Omental fat pad (tissue), 4 donors: Measurements from ENCODE around the gene MTO1. TPM values are rescaled to one million over a fixed set of nuclear protein-coding genes. Genes with fewer than 3 reads are reported as not detected.
"Not testable (repeated sequence)": the region's sequence is repeated elsewhere in the genome, so short reads cannot be mapped to it uniquely, and the experiment has no call there.

Experiments used
- ATAC-seq: fragments of 150-250 bp; one replicate; pipeline ENCODE4 v1.9.1; 2016; ENCODE audit warnings: mild to moderate bottlenecking, moderate library complexity; ENCODE audit not compliant: low FRiP score
- DNase-seq: peaks from one replicate; pipeline ENCODE4 v3.0.0-alpha.2; 2019; ENCODE audit warnings: low spot score
- total RNA-seq, 4 donors: library from RNA; depleted of rRNA; stranded (reverse); fragments of >200 nt; gene quantifications; one replicate each; pipeline ENCODE4 v1.1.0, GENCODE V29; 2016
- TF ChIP-seq, protein P1 (sequence below), 3 donors: fragments of 450-650 bp; IDR thresholded peaks; one replicate each; pipeline ENCODE4 v1.5.1; 2016 to 2017; ENCODE audit warnings: antibody characterized with exemption in 3 of 3, mild to moderate bottlenecking in 3 of 3, moderate library complexity in 2 of 3

MTO1 gene
- total RNA-seq, 4 donors from 2014 or later = 17.7 to 24.7 (median 20.7) TPM

DNA sequence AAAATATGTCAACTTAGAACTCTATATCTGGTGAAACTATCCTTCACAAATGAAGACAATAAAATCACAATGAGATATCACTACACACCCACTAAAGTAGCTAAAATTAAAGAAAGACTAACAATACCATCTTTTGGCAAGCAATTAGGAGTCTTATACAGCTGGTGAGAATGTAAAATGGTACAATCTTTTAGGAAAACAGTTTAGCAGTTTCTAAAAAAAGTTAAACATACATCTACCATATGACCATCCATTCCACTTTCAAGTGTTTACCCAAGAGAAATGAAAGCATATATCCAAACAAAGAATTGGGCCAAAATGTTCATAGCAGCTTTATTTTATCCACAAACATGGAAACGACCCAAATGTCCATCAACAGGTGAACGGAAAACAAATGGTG is 73.1 kb downstream of the MTO1 start:
- DNase-seq (no peak), ATAC-seq (no peak)
- TF ChIP-seq, protein P1, sequence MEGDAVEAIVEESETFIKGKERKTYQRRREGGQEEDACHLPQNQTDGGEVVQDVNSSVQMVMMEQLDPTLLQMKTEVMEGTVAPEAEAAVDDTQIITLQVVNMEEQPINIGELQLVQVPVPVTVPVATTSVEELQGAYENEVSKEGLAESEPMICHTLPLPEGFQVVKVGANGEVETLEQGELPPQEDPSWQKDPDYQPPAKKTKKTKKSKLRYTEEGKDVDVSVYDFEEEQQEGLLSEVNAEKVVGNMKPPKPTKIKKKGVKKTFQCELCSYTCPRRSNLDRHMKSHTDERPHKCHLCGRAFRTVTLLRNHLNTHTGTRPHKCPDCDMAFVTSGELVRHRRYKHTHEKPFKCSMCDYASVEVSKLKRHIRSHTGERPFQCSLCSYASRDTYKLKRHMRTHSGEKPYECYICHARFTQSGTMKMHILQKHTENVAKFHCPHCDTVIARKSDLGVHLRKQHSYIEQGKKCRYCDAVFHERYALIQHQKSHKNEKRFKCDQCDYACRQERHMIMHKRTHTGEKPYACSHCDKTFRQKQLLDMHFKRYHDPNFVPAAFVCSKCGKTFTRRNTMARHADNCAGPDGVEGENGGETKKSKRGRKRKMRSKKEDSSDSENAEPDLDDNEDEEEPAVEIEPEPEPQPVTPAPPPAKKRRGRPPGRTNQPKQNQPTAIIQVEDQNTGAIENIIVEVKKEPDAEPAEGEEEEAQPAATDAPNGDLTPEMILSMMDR (IDR thresholded peaks at IDR 0.05) = no peak

DNA sequence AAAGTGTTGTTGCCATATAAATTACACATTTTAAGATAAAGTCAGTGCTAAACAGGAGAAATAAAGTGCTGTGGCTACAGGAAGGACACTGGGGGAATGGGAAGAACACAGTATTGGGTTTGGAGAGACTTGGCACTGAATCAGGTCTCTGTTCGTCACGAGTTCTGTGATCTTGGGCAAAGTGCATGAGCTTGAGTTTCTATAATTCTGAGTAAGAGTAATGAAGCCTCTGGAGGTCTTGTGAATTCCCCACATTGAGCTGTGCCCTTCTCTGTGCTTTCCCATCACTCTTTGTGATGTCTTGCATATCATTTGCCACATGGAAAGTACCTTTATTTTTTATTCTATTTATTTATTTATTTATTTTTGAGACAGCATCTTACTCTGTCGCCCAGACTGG is 76.1 kb downstream of the MTO1 start:
- ATAC-seq (no peak), DNase-seq (no peak)
- TF ChIP-seq, protein P1 (IDR thresholded peaks at IDR 0.05) = no peak

DNA sequence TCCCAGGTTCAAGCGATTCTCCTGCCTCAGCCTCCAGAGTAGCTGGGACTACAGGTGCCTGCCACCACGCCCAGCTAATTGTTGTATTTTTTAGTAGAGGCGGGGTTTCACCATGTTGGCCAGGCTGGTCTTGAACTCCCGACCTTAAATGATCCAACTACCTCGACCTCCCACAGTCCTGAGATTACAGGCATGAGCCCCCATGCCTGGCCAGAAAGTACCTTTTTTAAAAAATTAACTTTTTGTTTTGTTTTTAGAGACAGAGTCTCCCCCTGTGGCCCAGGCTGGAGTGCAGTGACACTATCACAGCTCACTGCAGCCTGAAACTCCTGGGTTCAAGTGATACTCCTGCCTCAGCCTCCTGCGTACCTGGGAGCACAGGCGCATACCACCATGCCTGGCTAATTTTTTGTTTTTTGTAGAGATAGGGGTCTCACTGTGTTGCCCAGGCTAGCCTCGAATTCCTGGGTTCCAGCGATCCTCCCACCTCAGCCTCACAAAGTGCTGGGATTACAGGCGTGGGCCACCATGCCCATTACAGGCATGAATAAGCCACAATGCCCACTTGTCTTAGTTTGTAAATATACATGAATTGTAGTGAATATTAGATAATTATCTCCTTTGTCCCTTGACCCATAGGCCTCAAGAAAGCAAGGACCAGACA is 76.7 kb downstream of the MTO1 start:
- ATAC-seq = no peak
- no peak for DNase-seq
- TF ChIP-seq, protein P1 (IDR thresholded peaks at IDR 0.05) = no peak

DNA sequence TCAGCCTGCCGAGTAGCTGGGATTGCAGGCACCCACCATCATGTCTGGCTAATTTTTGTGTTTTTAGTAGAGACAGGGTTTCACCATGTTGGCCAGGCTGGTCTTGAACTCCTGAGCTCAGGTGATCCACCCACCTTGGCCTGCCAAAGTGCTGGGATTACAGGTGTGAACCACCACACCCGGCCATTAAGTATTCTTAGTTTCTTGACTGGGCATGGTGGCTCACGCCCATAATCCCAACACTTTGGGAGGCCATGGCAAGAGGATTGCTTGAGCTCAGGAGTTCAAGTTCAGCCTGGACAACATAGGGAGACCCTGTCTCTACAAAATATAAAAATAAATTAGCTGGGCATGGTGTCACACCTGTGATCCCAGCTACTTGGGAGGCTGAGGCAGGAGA is 80.9 kb downstream of the MTO1 start:
- ATAC-seq, DNase-seq: not testable (repeated sequence)

DNA sequence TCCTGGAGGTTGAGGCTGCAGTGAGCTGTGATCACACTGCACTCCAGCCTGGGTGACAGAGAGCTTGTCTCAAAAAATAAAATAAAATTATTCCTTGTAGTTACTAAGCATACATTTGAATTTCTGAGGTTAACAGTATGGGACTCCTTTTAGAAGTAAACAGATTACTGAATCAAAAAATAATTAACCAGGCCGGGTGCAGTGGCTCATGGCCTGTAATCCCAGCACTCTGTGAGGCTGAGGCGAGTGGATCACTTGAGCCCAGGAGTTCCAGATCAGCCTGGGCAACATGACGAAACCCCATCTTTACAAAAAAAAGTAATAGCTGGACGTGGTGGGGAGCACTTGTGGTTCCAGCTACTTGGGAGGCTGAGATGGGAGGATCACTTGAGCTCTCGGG is 81.4 kb downstream of the MTO1 start:
- TF ChIP-seq, protein P1 (IDR thresholded peaks at IDR 0.05) = no peak
- ATAC-seq = no peak
- DNase-seq = no peak

DNA sequence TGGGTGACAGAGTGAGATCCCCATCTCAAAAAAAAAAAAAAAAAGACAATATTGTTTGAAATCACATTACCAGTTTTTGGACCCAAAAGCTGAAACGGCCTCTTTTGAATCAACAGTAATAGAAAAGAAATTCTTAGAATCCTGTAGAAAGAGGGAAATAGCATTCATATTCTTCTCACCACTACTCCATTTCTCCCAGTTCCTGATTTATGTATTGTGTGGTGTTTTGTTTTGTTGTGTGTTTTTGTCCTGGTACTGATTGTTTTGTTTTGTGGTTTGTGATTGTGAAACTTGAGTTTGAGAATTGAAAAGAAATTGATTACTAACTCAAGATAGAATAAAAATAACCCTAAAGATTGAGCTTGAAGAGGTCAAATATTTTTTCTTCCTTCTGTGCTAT is 85.5 kb downstream of the MTO1 start:
- DNase-seq (no peak), ATAC-seq (no peak)
- TF ChIP-seq, protein P1 (IDR thresholded peaks at IDR 0.05) = no peak

DNA sequence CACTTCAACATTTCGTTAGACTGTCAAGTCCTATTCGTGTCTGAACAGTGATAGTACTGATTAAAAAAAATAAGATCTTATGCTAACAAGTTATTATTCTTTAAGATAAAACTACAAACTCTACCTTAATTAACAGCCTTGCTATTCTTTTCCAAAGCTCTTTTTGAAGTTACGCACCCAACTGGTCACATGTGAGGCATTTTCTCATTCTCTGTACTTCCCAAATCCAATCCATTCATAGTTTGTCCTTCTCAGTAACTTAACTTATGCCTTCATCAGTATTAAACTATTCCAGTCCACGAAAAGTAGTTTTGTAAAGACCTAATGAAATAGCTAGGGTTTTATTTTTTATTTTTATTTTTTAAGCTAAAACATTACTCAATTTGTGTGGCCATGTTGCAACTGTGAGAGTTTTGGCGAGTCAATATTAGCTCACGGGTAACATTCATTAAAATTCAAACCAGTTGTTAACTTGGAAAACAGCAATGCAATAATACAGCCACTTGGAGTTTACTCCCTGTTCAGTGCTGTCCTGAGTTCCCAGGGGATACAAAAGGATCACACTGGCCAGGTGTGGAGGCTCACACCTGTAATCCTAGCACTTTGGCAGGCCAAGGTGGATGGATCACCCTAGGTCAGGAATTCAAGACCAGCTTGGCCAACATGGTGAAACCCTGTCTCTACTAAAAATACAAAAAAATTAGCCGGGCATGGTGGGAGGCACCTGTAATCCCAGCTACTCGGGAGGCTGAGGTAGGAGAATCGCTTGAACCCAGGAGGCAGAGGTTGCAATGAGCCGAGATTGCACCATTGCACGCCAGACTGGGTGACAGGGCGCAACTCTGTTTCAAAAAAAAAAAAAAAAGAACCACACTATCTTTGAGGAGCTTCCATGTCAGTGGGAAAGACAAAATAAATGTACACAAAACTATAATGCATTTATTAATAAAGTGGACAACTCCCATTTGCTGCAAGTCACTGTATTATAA is 87.2 kb downstream of the MTO1 start:
- DNase-seq = no peak
- TF ChIP-seq, protein P1 (IDR thresholded peaks at IDR 0.05) = no peak
- ATAC-seq = no peak

DNA sequence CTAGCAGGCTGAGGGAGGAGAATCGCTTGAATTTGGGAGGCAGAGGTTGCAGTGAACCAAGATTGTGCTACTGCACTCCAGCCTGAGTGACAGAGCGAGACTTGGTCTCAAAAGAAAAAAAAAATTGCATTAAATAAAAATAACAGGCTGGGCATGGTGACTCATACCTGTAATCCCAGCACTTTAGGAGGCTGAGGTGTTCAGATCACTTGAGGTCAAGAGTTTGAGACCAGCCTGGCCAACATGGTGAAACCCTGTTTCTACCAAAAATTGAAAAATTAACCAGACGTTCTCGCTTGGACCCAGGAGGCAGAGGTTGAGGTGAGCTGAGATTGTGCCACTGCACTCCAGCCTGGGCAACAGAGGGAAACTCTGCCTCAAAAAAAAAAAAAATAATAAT is 89.6 kb downstream of the MTO1 start:
- DNase-seq, ATAC-seq: not testable (repeated sequence)

DNA sequence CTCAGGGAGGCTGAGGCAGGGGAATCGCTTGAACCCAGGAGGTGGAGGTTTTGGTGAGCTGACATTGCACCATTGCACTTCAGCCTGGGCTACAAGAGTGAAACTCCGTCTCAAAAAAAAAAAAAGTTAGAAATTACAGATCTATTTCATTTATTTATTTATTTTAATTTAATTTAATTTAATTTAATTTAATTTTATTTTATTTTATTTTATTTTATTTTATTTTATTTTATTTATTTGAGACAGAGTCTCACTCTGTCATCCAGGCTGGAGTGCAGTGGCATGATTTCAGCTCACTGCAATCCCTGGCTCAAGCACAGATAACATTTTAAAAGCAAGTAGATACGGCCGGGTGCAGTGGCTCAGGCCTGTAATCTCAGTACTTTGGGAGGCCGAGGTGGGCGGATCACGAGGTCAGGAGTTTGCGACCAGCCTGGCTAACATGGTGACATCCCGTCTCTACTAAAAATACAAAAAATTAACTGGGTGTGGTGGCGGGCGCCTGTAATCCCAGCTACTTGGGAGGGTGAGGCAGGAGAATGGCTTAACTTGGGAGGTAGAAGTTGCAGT is 93.9 kb downstream of the MTO1 start:
- ATAC-seq, DNase-seq: not testable (repeated sequence)
